Stimulated activated CD4-positive, alpha-beta T cell treated with anti-CD3 and anti-CD28 coated beads, Interleukin-4, amount 100 ng/mL, for 1 hour (primary cell): ENCODE data around the gene NPIPB6.

Experiments
- DNase-seq: peaks from one replicate; pipeline ENCODE4 v3.0.0-alpha.2; 2020

NPIPB6 gene

GRCh38 chr16:28297308-28297707, 66.0 kb downstream of the NPIPB6 start:
- DNase-seq, result no peak

- DNase-seq, result no peak
These were observed 68.0 kb downstream of the NPIPB6 start for GRCh38 chr16:28295276-28295675.

GRCh38 chr16:28294201-28294600, 69.1 kb downstream of the NPIPB6 start:
- no peak for DNase-seq

- DNase-seq, result no peak
These were observed 69.7 kb downstream of the NPIPB6 start for GRCh38 chr16:28293601-28293960.

- DNase-seq, result no peak
These were observed 70.3 kb downstream of the NPIPB6 start for GRCh38 chr16:28292731-28293600.
